ENCODE results near the gene NEO1.
"Not testable (repeated sequence)": the region's sequence is repeated elsewhere in the genome, so short reads cannot be mapped to it uniquely, and the experiment has no call there.

NEO1 gene

DNA sequence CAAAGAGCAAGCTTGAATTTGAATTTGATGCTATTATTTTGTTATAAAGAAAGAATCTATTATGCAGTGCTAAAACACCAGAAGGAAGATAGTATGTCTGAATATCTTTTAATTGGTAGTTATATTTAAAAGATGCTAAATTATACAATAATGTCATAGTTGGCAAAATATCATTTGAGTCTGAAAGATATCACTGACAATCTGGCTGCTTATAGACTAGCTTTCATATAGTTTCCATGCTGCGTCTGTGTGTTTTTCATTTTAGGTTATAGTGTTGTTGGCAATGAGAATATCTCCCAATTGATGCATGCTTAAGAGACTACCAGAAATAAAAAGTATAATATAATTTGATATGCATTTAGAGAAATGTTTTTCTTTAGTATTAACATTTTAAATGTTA, 142.9 kb downstream of the NEO1 start:
- no peak for DNase-seq (ENCODE audit: extremely low read depth, low read depth)
- no peak for TF ChIP-seq CTCF (IDR thresholded peaks at IDR 0.05; ENCODE audit: low read depth, low read length)

- DNase-seq (ENCODE audit: extremely low read depth, low read depth), result no peak
- TF ChIP-seq CTCF (IDR thresholded peaks at IDR 0.05; ENCODE audit: low read depth, low read length), result no peak
Measured at GRCh38 chr15:73196113-73196512, 143.8 kb downstream of the NEO1 start.

GRCh38 chr15:73200339-73200738, 148.1 kb downstream of the NEO1 start:
- DNase-seq (ENCODE audit: extremely low read depth, low read depth), result no peak
- no peak for TF ChIP-seq CTCF (IDR thresholded peaks at IDR 0.05; ENCODE audit: low read depth, low read length)

DNA sequence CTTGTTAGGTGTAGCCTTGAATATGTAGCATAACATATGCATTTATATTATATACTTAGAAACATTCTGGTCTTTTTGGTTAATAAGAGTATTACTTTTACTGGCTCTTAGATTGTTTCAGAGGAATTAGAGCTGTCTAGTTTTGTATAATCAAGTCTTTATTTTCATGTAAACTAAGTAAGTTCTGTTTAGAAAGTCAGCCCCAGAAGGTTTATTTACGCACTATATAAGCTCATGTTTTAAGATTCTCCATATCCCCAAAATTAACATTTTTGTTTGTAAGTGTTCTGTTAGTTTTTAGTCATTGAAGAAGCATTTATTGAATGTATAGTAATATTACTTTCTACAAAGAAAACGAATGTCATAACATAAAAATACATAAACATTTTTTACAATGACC, 158.4 kb downstream of the NEO1 start:
- TF ChIP-seq CTCF (IDR thresholded peaks at IDR 0.05; ENCODE audit: low read depth, low read length), result no peak
- no peak for DNase-seq (ENCODE audit: extremely low read depth, low read depth)

DNA sequence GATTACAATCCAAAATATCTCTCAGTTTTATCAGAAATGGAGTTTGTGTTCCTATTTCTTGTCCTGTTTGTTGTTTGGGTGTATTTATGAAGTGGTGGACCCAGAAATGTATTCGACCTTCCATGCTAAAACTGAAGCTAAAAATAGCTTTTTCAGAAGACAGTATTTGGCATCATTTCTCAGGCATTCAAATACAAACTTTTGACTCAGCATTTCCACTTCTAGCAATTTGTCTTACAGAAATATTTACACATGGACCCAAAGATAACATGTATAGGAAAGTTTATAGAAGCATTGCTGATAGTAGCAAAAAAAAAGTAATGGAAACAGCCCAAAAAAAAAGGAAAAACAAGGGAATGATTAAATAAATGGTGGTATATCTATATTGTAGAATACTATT, 160.2 kb downstream of the NEO1 start:
- no peak for DNase-seq (ENCODE audit: extremely low read depth, low read depth)
- TF ChIP-seq CTCF (IDR thresholded peaks at IDR 0.05; ENCODE audit: low read depth, low read length), result no peak

- DNase-seq (ENCODE audit: extremely low read depth, low read depth), result not testable (repeated sequence)
Measured at GRCh38 chr15:73221450-73221849, 169.2 kb downstream of the NEO1 start.

GRCh38 chr15:73225358-73226015, 173.2 kb downstream of the NEO1 start:
- no peak for DNase-seq (ENCODE audit: extremely low read depth, low read depth)
- no peak for TF ChIP-seq CTCF (IDR thresholded peaks at IDR 0.05; ENCODE audit: low read depth, low read length)
